CD14-positive monocyte (primary cell): Measurements from ENCODE around the gene TOX4. TPM values are rescaled to one million over a fixed set of nuclear protein-coding genes. Genes with fewer than 3 reads are reported as not detected.

Experiments
- DNase-seq, 3 donors: peaks; one replicate each; pipeline ENCODE4 v3.0.0-alpha.2; 2011 to 2022
- H2AFZ ChIP-seq: 2 replicates; pipeline ENCODE4 v1.6.0; 2012; ENCODE audit warnings: mild to moderate bottlenecking, low read depth, low read length, inconsistent platforms; ENCODE audit not compliant: insufficient read depth, poor library complexity, severe bottlenecking
- H3K27ac ChIP-seq, 2 donors: 1 replicate in 1 of 2; 2 replicates in 1 of 2; pipeline ENCODE4 v1.5.1; 2012 to 2013; ENCODE audit warnings: low read length in 2 of 2, control low read depth in 1 of 2, inconsistent platforms in 1 of 2, low read depth in 1 of 2, mild to moderate bottlenecking in 1 of 2
- H3K27me3 ChIP-seq, 2 donors: one replicate each; pipeline versions ENCODE4 v1.6.0 to v1.6.1; 2011 to 2013; ENCODE audit warnings: low read length in 2 of 2; ENCODE audit not compliant: control insufficient read depth in 2 of 2, insufficient read depth in 2 of 2
- H3K36me3 ChIP-seq, 2 donors: replicated peaks in 1 of 2; 1 replicate in 1 of 2; 2 replicates in 1 of 2; pipeline versions ENCODE4 v1.5.1 to v1.6.1; 2012 to 2013; ENCODE audit warnings: low read length in 2 of 2, control low read depth in 1 of 2, inconsistent platforms in 1 of 2, mild to moderate bottlenecking in 1 of 2; ENCODE audit not compliant: insufficient read depth in 2 of 2, control insufficient read depth in 1 of 2
- H3K4me1 ChIP-seq, 2 donors: 1 replicate in 1 of 2; 2 replicates in 1 of 2; pipeline versions ENCODE4 v1.5.1 to v1.6.1; 2012 to 2013; ENCODE audit warnings: low read length in 2 of 2, control low read depth in 1 of 2, inconsistent platforms in 1 of 2, mild to moderate bottlenecking in 1 of 2, moderate library complexity in 1 of 2; ENCODE audit not compliant: insufficient read depth in 2 of 2, control insufficient read depth in 1 of 2
- H3K4me2 ChIP-seq: replicated peaks from 2 replicates; pipeline ENCODE3; 2012; ENCODE audit warnings: low read length, moderate library complexity, mild to moderate bottlenecking; ENCODE audit not compliant: poor library complexity, severe bottlenecking; ENCODE audit errors: extremely low read depth
- H3K4me3 ChIP-seq, 3 experiments: fragments of 200-600 bp in 1 of 3; sonication (generic) in 1 of 3; replicated peaks in 1 of 3; 1 replicate in 2 of 3; 2 replicates in 1 of 3; pipeline ENCODE4 v1.5.1; 2011 to 2013; ENCODE audit warnings: low read length in 3 of 3, mild to moderate bottlenecking in 3 of 3, control low read depth in 2 of 3, low read depth in 2 of 3, inconsistent platforms in 1 of 3, moderate library complexity in 1 of 3
- H3K79me2 ChIP-seq: 2 replicates; pipeline ENCODE4 v1.6.0; 2012; ENCODE audit warnings: mild to moderate bottlenecking, control low read depth, inconsistent platforms, low read length, moderate library complexity; ENCODE audit not compliant: insufficient read depth
- H3K9ac ChIP-seq: 2 replicates; pipeline ENCODE4 v1.6.0; 2017; ENCODE audit warnings: low read length, mild to moderate bottlenecking; ENCODE audit not compliant: insufficient read depth, poor library complexity, severe bottlenecking
- H3K9me3 ChIP-seq, 2 donors: replicated peaks in 1 of 2; 1 replicate in 1 of 2; 2 replicates in 1 of 2; pipeline versions ENCODE4 v1.5.1 to v1.6.1; 2012 to 2013; ENCODE audit warnings: low read length in 2 of 2, control low read depth in 1 of 2; ENCODE audit not compliant: control insufficient read depth in 1 of 2, insufficient read depth in 1 of 2
- H4K20me1 ChIP-seq: 2 replicates; pipeline ENCODE4 v1.6.0; 2012; ENCODE audit warnings: mild to moderate bottlenecking, low read length, control low read depth, moderate library complexity; ENCODE audit not compliant: insufficient read depth
- H3K27ac Mint-ChIP-seq, 7 donors: one replicate each; pipeline ENCODE4 v1.8.0; 2020; ENCODE audit warnings: mild to moderate bottlenecking in 7 of 7, mixed read lengths in 7 of 7, moderate library complexity in 6 of 7, inconsistent platforms in 2 of 7
- H3K27me3 Mint-ChIP-seq, 3 donors: one replicate each; pipeline ENCODE4 v1.8.0; 2021 to 2022; ENCODE audit warnings: low read depth in 3 of 3, mild to moderate bottlenecking in 3 of 3, mixed read lengths in 3 of 3, moderate library complexity in 3 of 3, inconsistent platforms in 1 of 3
- H3K36me3 Mint-ChIP-seq, 2 donors: one replicate each; pipeline ENCODE4 v1.8.0; 2020; ENCODE audit warnings: mixed read lengths in 2 of 2, inconsistent platforms in 1 of 2, mild to moderate bottlenecking in 1 of 2
- H3K4me1 Mint-ChIP-seq: one replicate; pipeline ENCODE4 v1.8.0; 2020; ENCODE audit warnings: mild to moderate bottlenecking, mixed read lengths
- H3K4me3 Mint-ChIP-seq, 2 donors: one replicate each; pipeline ENCODE4 v1.8.0; 2020; ENCODE audit warnings: mild to moderate bottlenecking in 2 of 2, mixed read lengths in 2 of 2, moderate library complexity in 1 of 2
- H3K9me3 Mint-ChIP-seq, 7 donors: one replicate each; pipeline ENCODE4 v1.8.0; 2020 to 2022; ENCODE audit warnings: mixed read lengths in 7 of 7, mild to moderate bottlenecking in 6 of 7, moderate library complexity in 6 of 7, inconsistent platforms in 2 of 7
- WGBS: methylation state at CpG from one replicate; pipeline ENCODE4 v1.1.5; 2013; ENCODE audit warnings: missing lambda C conversion rate; ENCODE audit not compliant: insufficient coverage; 5-methylcytosine and 5-hydroxymethylcytosine counted together
- intact Hi-C, 2 donors: fragments of 100-400 bp; cut with micrococcal nuclease; formaldehyde crosslinking; loops; one replicate each; pipeline versions ENCODE4 v1.15.0 to v1.15.1; 2023
- polyA plus RNA-seq, 3 donors: library from polyadenylated mRNA; depleted of rRNA in 1 of 3; unstranded in 2 of 3; stranded (reverse) in 1 of 3; fragments of 300-500 nt in 2 of 3; fragments of >200 nt in 1 of 3; fragmentation: Illumina TruSeq in 2 of 3; gene quantifications; 1 replicate in 2 of 3; 2 replicates in 1 of 3; pipeline ENCODE4 v1.2.3, GENCODE V29; 2012 to 2021
- TF ChIP-seq, protein P1 (sequence below): fragments of 200-600 bp; IDR thresholded peaks from one replicate; pipeline ENCODE4 v1.8.0; 2022; ENCODE audit warnings: antibody characterized with exemption, mild to moderate bottlenecking

TOX4 gene
- polyA plus RNA-seq, 3 donors = 28.3 to 73.1 (median 68.5) TPM

DNA sequence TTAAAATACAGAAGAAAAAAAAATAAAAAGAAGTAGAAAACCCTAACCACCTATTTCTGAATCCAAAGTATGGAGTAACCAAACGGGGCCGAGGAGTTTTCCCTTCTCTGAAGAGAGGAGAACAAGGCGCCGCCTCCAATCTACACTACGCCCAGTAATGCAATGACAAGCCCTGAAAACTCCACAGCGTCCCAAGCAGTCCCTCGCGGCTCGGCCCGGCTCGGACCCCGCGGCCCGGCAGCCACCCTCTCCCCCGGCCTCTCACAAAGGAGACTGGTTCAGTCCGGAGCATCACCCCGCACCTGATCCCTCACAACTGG, 21.4 kb upstream of the TOX4 start:
- Histone ChIP-seq H3K27ac (peak overlapping the region; percentile 93 to 98), H3K79me2 (peaks cover 53% of the 10 kb centered on the region), H3K36me3 (peaks cover 8 to 18% of the 10 kb centered on the region in 2 donors), H4K20me1 (peaks cover 7% of the 10 kb centered on the region), H3K9ac (peak overlapping the region; percentile 91), H3K9me3 (no peaks in the 10 kb centered on the region), H3K4me3 (peak overlapping the region; percentile 73 to 99 (median 75)), H3K4me2 (peak overlapping the region; percentile 94), H3K27me3 (no peaks in the 10 kb centered on the region), H2AFZ (peak overlapping the region; percentile 98), H3K4me1 (peaks cover 15 to 24% of the 10 kb centered on the region in 2 donors)
- Mint-ChIP-seq H3K4me1 (peaks cover 25% of the 10 kb centered on the region), H3K27ac (peak overlapping the region; percentile 87 to 99 (median 97)), H3K4me3 (peak overlapping the region; percentile 93 to 95), H3K27me3 (peaks cover 0 to 1% (median 0%) of the 10 kb centered on the region in 3 donors), H3K9me3 (no peaks in the 10 kb centered on the region), H3K36me3 (peaks cover 18 to 24% of the 10 kb centered on the region in 2 donors)
- TF ChIP-seq, protein P1, sequence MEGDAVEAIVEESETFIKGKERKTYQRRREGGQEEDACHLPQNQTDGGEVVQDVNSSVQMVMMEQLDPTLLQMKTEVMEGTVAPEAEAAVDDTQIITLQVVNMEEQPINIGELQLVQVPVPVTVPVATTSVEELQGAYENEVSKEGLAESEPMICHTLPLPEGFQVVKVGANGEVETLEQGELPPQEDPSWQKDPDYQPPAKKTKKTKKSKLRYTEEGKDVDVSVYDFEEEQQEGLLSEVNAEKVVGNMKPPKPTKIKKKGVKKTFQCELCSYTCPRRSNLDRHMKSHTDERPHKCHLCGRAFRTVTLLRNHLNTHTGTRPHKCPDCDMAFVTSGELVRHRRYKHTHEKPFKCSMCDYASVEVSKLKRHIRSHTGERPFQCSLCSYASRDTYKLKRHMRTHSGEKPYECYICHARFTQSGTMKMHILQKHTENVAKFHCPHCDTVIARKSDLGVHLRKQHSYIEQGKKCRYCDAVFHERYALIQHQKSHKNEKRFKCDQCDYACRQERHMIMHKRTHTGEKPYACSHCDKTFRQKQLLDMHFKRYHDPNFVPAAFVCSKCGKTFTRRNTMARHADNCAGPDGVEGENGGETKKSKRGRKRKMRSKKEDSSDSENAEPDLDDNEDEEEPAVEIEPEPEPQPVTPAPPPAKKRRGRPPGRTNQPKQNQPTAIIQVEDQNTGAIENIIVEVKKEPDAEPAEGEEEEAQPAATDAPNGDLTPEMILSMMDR = no peak
- no peak for DNase-seq
- 0% methylated on average over 1 of the region's 17 CpGs for WGBS
- intact Hi-C loops = loop anchor here in 1 of 2 donors (5.0 kb wide), 1 partner anchor 57 kb away; the partner anchor contains the start of gene METTL3

DNA sequence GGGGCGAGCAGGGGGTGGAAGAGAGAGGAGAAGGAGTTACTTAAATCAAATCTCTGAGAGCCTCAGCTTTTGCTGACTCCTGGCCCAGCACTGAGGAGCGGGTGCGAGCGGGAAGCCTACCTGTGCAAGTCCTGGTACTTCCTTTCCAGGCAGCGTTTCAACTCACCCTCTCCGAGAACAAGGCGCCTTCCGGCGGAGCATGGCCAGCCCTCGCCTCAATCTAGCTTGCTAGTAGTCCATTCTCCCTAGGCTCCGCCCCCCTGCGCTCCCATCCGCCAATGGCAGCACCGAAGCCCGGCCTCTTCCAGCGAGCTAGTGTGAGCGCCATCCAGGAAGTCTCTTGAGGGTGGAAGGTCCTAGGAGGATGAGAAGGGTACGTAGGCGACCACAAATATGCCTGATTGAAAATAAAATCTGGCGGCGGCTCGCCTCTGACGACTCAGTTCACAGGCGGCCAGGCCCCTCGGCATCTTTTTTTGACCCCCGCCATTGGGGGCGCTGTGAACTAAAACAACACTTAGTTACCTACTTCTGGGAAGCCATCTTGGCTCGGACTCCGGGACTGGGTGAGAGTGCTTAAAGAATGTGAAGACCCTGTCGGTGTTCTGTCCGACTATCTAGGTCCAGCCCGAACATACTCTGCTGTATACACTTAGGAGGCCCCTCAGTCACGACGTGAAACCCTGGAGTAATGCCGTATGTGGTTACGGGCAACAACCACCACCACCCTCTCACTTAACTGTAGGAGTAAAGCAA, 20.9 kb upstream of the TOX4 start, which contains the start of gene CHD8:
CHD8 (minus strand) TSS at position 212 of the 756 bp plus-strand sequence. CDS start 24,480 bp downstream, outside the sequence.
- peaks cover 49% of the 10 kb centered on the region for H3K79me2 ChIP-seq
- Mint-ChIP-seq H3K36me3 (peaks cover 23 to 30% of the 10 kb centered on the region in 2 donors), H3K27me3 (peaks cover 0 to 1% (median 0%) of the 10 kb centered on the region in 3 donors), H3K27ac (peak within 1 kb of the TSS; percentile 97 to 99 (median 98)), H3K4me3 (peak within 1 kb of the TSS; percentile 93 to 98), H3K9me3 (no peaks in the 10 kb centered on the region), H3K4me1 (peaks cover 25% of the 10 kb centered on the region)
- H3K9me3 ChIP-seq = no peaks in the 10 kb centered on the region
- H3K4me1 ChIP-seq = peaks cover 15 to 24% of the 10 kb centered on the region in 2 donors
- under 1% methylated on average over 20 of the region's 36 CpGs for WGBS
- peak within 1 kb of the TSS; percentile 98 for H2AFZ ChIP-seq
- H3K27ac ChIP-seq = peak within 1 kb of the TSS; percentile 93 to 98
- peaks cover 13 to 23% of the 10 kb centered on the region in 2 donors for H3K36me3 ChIP-seq
- peak within 1 kb of the TSS; percentile 91 for H3K9ac ChIP-seq
- peaks cover 7% of the 10 kb centered on the region for H4K20me1 ChIP-seq
- TF ChIP-seq, protein P1 = peak; percentile 66
- no peaks in the 10 kb centered on the region for H3K27me3 ChIP-seq
- intact Hi-C loops = loop anchor here (1.0 to 5.0 kb wide), 4 partner anchors 19 to 56 kb away; partner anchors contain the start of genes METTL3 (in 1 of the 2) and TOX4 (in 1 of the 2)
- H3K4me3 ChIP-seq = peak within 1 kb of the TSS; percentile 75 to 99 (median 95)
- H3K4me2 ChIP-seq = peak within 1 kb of the TSS; percentile 94
- DNase-seq = peak; percentile 99 to 100 (median 99)
